DOHH2 (cell line): Measurements from ENCODE around the gene FHOD3.

ENCODE experiments used
- CTCF ChIP-seq: fragments of 200-600 bp; sonication (generic); IDR thresholded peaks from one replicate; pipeline ENCODE4 v1.5.1; 2014; ENCODE audit warnings: antibody characterized with exemption, mild to moderate bottlenecking, low read depth, low read length; ENCODE audit not compliant: poor library complexity, severe bottlenecking
- EZH2phosphoT487 ChIP-seq: fragments of 200-600 bp; sonication (generic); IDR thresholded peaks from 2 replicates; pipeline ENCODE4 v1.6.1; 2017; ENCODE audit warnings: borderline replicate concordance, mild to moderate bottlenecking, antibody characterized with exemption, low read length, moderate library complexity, mixed read lengths

GRCh38 chr18:36354989-36355388 lies 57.5 kb downstream of the FHOD3 start:
- TF ChIP-seq CTCF (no peak), EZH2phosphoT487 (no peak)
